D341Med (cell line): ENCODE data around the gene ACADVL.

Experiments
- DNase-seq: peaks from one replicate; pipeline ENCODE4 v3.0.0; 2012; ENCODE audit warnings: low spot score

ACADVL gene

GRCh38 chr17:7217113-7217987, 2.4 kb upstream of the ACADVL start:
- DNase-seq: peak; percentile 50

DNA sequence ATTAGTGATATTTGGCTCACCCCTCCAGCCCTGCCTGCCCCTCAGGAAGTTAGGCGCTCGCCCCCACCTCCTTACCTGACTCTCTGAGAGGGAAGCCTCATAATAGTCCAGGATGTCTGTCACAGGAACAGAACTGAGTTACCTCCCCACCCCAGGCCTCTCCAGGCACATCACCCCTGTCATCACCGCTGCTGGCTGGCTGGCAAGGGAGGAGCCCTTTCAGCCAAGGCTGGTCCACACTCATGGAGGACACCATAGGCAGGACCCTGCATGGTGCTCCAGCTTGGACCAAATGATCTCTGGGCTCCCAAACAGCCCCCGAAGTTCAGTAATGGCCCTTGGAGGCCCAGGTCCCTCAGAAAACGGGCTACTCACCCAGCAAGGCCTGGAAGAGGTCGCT, 1.6 kb upstream of the ACADVL start:
- DNase-seq: no peak

GRCh38 chr17:7218758-7219157, 980 bp upstream of the ACADVL start:
- peak; percentile 62 for DNase-seq

- DNase-seq: no peak
These were observed 418 bp upstream of the ACADVL start for GRCh38 chr17:7219229-7219811.

GRCh38 chr17:7220593-7221277, 997 bp downstream of the ACADVL start:
- peak; percentile 64 for DNase-seq

- no peak for DNase-seq
These were observed 1.7 kb downstream of the ACADVL start for GRCh38 chr17:7221278-7222092.

DNA sequence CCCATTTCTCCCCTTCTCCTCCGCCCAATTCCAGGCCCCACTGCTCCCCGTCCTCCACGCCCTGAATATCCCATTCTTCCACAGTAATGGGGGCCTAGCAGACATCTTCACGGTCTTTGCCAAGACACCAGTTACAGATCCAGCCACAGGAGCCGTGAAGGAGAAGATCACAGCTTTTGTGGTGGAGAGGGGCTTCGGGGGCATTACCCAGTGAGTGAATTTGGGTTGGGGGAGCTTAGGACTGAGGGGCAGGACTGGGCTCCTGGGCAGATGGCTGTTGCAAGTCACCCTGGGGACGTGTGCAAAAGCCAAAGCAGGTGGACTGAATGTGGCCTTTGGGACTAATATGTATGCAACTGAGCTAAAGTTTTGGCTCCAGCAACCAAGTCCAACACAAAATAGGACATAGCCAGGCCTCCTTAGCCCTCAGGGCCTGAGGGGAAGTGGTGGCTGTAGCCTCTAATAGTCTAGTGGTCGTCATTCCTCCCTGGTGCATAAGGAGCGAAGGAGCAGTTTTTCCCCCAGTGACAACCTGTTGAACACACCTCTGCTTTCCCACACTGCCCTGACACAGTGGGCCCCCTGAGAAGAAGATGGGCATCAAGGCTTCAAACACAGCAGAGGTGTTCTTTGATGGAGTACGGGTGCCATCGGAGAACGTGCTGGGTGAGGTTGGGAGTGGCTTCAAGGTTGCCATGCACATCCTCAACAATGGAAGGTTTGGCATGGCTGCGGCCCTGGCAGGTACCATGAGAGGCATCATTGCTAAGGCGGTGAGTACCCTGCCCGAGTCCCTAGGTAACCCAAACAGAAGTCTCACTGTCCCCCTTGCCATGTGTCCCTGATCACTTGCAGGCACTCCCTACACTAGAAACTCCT, 2.6 kb downstream of the ACADVL start:
- DNase-seq: no peak

GRCh38 chr17:7222972-7223292, 3.2 kb downstream of the ACADVL start:
- DNase-seq: no peak

GRCh38 chr17:7223375-7223774, 3.6 kb downstream of the ACADVL start:
- no peak for DNase-seq

DNA sequence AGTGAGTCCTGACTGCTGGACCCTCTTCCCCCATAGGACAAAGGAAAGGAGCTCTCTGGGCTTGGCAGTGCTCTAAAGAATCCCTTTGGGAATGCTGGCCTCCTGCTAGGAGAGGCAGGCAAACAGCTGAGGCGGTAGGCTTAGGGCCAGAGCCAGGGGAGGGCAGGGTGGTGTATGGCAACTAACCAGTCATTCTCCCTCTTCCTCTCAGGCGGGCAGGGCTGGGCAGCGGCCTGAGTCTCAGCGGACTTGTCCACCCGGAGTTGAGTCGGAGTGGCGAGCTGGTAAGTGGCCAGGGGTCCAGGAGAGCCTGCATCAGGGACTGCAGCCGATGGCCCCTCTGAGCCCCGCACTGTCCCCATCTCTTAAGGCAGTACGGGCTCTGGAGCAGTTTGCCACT, 4.4 kb downstream of the ACADVL start:
- DNase-seq: no peak

- no peak for DNase-seq
These were observed 4.9 kb downstream of the ACADVL start for GRCh38 chr17:7224661-7225111.

DNA sequence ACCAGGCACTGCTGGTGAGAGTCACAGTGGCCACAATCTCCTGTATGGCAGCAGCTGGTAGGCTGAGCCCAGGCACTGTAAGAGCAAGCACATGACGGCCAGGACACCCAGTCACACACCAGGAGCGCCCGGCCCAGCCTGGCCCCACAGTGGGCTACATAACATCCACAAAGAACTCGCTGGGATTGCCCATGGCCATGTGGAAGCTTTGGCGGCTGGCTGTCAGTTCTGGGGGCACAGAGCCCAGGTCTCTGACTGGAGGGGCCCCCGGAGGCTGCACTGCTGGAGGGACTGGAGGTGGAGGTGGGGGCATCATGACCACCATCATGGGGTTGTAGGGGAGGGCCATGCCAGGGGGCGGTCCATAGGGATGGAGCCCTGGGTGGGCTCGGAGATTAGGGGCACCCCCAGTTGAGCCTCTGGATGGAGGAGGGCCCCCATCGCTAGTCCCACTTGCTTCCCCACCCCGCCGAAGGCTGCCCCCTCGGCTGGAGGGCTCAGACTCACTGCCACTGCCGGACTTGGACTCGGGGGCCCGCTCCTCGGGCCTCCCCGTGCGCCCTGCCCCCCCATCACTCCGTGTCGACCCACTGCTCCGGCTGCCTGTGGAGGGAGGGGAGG, 6.1 kb downstream of the ACADVL start:
- no peak for DNase-seq

DNA sequence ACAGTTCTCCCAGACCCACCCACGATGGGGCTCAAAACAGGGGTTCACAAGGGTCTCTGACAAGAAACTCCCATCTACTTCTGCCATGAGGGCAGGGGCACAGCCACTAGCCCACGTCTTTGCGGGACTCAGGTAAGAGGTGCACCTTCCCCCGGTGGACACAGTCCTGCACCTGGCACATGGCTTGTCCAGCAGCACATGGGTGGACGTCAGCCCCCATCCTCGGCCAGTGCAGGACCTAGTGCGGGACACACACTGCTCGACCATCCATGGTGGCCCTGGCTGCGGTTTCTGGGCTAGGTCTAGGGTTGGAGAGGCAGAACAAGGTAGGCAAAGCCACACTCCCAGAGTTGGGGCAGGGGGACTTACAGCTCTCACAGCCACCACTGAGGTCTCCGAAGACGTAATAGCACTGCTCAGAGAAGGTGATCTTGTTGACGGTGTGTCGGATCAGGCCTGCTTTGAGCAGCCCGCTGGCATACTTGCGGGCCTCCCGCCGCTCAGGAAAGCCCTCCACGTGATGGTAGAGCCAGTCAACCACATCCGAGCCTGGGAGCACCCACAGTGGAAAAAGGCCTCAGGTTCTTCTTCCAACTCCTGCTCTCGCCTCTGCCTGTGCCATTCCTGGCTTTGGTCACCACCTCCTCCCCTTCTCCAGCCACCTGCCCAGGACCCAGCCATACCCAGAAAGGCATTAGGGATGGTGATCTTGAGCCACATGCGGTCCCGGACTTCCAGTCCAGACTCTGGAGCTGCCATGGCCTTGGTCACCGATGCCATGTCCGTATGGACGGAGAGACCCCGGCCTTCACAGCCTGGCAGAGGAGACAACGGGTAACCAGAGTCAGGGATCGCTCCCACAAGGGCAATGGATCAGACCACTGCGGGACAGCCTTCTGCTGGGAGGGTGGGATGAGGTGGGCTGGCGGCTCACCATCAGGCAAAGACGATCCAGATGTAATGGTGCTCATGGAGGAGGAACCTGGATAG, 7.3 kb downstream of the ACADVL start:
- no peak for DNase-seq

- no peak for DNase-seq
These were observed 9.2 kb downstream of the ACADVL start for GRCh38 chr17:7228920-7229319.

GRCh38 chr17:7229504-7229903, 9.8 kb downstream of the ACADVL start:
- no peak for DNase-seq

DNA sequence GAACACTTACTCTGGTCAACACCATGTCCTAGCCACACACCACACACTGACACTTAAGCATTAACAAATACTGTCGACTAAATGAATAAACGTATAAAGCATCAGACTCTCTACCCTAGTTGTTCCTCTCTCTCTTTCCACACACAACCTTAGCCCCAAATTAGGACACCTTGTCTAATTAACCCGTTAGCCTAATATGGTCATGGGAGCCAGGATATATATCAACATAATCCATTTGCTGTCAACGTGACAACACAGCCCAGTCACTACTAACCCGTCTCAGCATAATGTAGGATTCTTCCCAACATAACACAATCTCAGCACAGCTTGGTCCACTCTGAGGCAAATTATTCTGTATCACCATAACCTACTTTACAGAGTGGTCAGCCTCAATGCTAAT, 12.4 kb downstream of the ACADVL start:
- DNase-seq: no peak

DNA sequence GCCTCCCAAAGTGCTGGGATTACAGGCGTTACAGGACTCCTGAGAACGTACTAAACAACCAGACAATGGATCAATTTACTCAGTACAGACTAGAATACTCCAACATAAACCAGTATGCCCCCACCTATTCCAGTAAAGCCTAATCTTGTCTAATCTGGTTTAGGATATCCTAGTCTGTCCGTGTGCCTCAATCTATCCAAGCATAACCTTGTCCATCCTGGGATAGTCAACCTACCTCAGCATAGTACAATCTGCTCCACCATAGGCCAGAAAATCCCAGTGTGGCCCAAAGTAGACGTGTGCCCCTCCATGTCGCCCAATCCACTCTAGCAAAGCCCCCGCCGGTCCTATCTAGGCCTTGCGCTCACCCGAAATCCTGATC, 14.0 kb downstream of the ACADVL start:
- DNase-seq: no peak

- DNase-seq: peak; percentile 86
These were observed 14.6 kb downstream of the ACADVL start, which contains the start of gene DVL2 for GRCh38 chr17:7234083-7234951. Gene DVL2 (minus strand): TSS chr17:7234517. CDS start chr17:7234262, 255 bp downstream.
